Immature natural killer cell (primary cell): Measurements from ENCODE around the gene PPP4R4. TPM values are rescaled to one million over a fixed set of nuclear protein-coding genes. Genes with fewer than 3 reads are reported as not detected.

Experiments
- DNase-seq, 3 donors: peaks; one replicate each; pipeline ENCODE4 v3.0.0; 2022; ENCODE audit warnings: mixed read lengths in 1 of 3
- H3K27ac Mint-ChIP-seq, 6 donors: one replicate each; pipeline ENCODE4 v1.8.0; 2020; ENCODE audit warnings: mixed read lengths in 6 of 6, mild to moderate bottlenecking in 5 of 6, inconsistent platforms in 4 of 6, moderate library complexity in 3 of 6
- H3K27me3 Mint-ChIP-seq, 3 donors: one replicate each; pipeline ENCODE4 v1.8.0; 2020 to 2021; ENCODE audit warnings: low read depth in 3 of 3, mild to moderate bottlenecking in 3 of 3, mixed read lengths in 3 of 3, moderate library complexity in 3 of 3, inconsistent platforms in 1 of 3
- H3K36me3 Mint-ChIP-seq, 3 donors: one replicate each; pipeline ENCODE4 v1.8.0; 2020; ENCODE audit warnings: mixed read lengths in 3 of 3, inconsistent platforms in 2 of 3, mild to moderate bottlenecking in 2 of 3
- H3K4me1 Mint-ChIP-seq, 2 donors: one replicate each; pipeline ENCODE4 v1.8.0; 2020; ENCODE audit warnings: inconsistent platforms in 2 of 2, mild to moderate bottlenecking in 2 of 2, mixed read lengths in 2 of 2, moderate library complexity in 1 of 2
- H3K4me3 Mint-ChIP-seq, 5 donors: one replicate each; pipeline ENCODE4 v1.8.0; 2020; ENCODE audit warnings: mild to moderate bottlenecking in 5 of 5, mixed read lengths in 5 of 5, inconsistent platforms in 3 of 5, moderate library complexity in 3 of 5
- H3K9me3 Mint-ChIP-seq, 6 donors: one replicate each; pipeline ENCODE4 v1.8.0; 2020; ENCODE audit warnings: mild to moderate bottlenecking in 6 of 6, mixed read lengths in 6 of 6, inconsistent platforms in 4 of 6, moderate library complexity in 3 of 6
- polyA plus RNA-seq, 3 donors: library from polyadenylated mRNA; unstranded; fragments of 300-500 nt; fragmentation: Illumina TruSeq; gene quantifications; one replicate each; pipeline ENCODE4 v1.2.3, GENCODE V29; 2021

Gene PPP4R4, protein sequence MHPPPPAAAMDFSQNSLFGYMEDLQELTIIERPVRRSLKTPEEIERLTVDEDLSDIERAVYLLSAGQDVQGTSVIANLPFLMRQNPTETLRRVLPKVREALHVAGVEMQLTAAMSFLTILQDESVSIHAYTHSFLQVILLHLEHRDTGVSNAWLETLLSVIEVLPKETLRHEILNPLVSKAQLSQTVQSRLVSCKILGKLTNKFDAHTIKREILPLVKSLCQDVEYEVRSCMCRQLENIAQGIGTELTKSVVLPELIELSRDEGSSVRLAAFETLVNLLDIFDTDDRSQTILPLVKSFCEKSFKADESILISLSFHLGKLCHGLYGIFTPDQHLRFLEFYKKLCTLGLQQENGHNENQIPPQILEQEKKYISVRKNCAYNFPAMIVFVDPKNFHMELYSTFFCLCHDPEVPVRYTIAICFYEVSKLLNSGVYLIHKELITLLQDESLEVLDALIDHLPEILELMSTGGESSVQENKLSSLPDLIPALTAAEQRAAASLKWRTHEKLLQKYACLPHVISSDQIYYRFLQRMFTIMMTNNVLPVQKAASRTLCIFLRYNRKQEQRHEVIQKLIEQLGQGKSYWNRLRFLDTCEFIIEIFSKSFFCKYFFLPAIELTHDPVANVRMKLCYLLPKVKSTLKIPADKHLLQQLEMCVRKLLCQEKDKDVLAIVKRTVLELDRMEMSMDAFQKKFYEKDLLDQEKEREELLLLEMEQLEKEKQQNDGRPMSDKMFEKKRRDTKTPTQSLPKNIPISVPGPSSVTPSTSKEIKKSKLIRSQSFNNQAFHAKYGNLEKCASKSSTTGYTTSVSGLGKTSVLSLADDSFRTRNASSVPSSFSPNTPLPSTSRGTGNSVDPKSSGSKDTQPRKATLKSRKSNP
- polyA plus RNA-seq = not detected

DNA sequence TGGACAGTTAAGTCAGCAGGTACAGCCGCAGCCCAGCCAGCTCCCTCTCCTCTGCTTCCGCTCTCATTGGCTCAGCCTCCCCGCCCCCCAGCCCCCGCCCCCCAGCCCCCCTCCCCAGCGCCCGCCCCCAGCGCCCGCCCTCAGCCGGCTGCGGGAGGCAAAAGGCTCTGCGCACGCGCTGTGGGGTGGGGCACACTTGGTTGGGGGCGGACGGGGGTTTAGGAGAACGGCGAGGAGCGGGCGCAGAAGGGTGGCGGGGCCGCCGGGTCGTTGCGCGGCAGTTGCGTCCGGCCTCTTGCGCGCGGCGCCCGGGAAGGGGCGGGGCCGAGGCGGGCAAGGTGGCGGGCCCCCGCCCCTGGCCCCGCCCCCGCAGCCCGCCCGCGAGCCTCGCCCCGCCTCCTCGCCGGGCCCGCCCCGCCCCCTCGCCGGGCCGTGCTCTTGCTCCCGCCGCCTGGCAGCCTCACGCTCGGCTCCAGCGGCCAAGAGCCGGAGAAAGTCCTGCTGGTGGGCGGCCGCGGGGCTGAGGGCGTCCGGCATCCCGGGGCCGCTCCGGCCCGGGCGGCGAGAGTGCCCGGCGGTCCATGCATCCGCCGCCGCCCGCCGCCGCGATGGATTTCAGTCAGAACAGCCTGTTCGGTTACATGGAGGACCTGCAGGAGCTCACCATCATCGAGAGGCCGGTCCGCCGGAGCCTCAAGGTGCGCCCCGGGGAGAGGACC is at the start of gene PPP4R4:
Gene PPP4R4, plus strand, starts transcription at position 438 of the 719 bp plus-strand sequence. Its CDS starts 144 bp downstream, at position 582.
- Mint-ChIP-seq H3K36me3 (no peaks in the 10 kb centered on the region), H3K4me3 (peak within 1 kb of the TSS; percentile 81 to 88 (median 85)), H3K27me3 (peaks cover 3 to 28% (median 8%) of the 10 kb centered on the region in 3 donors), H3K27ac (peak within 1 kb of the TSS in 5 of 6 donors; percentile 18 to 71 (median 46)), H3K9me3 (peaks cover 0 to 2% (median 0%) of the 10 kb centered on the region in 6 donors), H3K4me1 (peaks cover 17 to 20% of the 10 kb centered on the region in 2 donors)
- DNase-seq = peak; percentile 83 to 87 (median 84)

DNA sequence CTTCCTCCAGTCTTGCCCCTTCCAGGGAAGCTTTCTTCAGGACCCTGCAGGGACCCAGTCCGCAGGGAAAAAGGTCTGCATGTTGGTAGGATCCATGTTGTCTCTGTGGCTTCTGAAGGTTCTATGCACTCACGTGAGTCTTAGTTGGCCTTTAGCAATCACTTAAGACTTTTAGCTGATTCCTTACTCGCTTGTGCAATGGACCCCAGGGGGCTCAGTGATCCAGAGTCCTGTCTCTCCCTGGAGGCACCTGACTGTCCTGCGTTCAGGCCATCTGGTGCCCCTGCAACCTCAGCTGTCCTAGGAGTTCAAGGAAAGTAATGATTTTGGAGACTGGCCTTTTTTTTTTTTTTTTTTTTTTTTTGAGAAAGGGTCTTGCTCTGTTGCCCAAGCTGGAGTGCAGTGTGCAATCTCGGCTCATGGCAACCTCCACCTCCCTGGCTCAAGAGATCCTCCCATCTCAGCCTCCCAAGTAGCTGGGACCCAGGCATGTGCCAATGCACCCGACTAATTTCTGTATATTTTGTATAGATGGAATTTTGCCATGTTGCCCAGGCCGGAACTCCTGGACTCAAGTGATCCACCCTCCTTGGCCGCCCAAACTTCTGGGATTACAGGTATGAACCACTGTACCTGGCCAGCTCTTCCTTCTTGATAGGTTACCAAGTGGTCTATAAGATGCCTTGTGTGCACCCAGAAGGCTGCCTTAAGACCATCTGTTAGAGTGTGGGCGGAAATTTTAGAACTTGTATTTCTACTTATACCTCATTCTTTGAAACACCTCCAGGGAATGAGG is 49.3 kb upstream of the PPP4R4 start:
- H3K9me3 Mint-ChIP-seq = peaks cover 0 to 8% (median 3%) of the 10 kb centered on the region in 6 donors
- H3K36me3 Mint-ChIP-seq = no peaks in the 10 kb centered on the region
- peaks cover 0 to 5% (median 4%) of the 10 kb centered on the region in 3 donors for H3K27me3 Mint-ChIP-seq
- H3K27ac Mint-ChIP-seq = no peak overlapping the region
- H3K4me3 Mint-ChIP-seq = no peak overlapping the region
- peaks cover 14 to 17% of the 10 kb centered on the region in 2 donors for H3K4me1 Mint-ChIP-seq
- DNase-seq = no peak

DNA sequence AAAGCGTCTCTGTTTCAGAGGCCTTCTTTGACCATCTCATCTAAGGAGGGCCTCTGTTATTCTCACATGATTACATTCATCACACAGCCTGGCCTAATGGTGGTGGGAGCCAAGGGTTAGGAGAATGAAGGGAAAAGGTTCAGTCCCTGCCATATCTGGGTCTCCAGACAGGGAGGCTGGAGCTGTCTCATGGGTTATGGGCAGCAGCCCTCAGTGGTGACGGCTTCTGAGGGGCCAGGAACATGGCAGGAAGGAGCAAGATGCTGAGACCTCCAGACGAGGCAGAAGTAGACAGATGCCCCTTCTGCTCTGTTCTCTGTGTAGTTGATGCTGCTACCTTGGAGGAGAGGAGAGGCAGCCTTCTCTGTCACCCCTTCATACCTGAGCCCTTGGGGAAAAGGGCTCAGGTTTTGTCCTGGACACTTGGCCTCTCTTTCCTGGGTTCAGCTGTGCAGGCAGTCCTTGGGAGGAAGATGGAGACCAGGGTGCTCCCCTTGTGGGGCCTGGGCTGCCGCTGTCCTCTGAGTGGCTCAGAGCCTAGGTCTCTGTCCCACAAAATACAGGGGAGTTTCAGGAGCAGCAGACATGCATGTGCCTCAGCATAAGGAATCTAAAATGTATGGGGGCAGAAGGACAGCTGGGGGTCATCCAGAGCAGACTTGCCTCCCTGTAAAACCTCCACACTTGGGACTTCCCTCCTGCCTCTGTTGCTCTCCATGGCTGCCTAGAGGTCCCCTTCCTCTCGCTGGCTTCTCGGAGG is 48.3 kb upstream of the PPP4R4 start:
- Mint-ChIP-seq H3K27me3 (peaks cover 2 to 5% (median 4%) of the 10 kb centered on the region in 3 donors), H3K4me3 (no peak overlapping the region), H3K4me1 (peaks cover 21 to 23% of the 10 kb centered on the region in 2 donors), H3K36me3 (no peaks in the 10 kb centered on the region), H3K9me3 (peaks cover 0 to 3% (median 0%) of the 10 kb centered on the region in 6 donors), H3K27ac (peak overlapping the region in 2 of 6 donors; percentile 12 to 38)
- DNase-seq = no peak

DNA sequence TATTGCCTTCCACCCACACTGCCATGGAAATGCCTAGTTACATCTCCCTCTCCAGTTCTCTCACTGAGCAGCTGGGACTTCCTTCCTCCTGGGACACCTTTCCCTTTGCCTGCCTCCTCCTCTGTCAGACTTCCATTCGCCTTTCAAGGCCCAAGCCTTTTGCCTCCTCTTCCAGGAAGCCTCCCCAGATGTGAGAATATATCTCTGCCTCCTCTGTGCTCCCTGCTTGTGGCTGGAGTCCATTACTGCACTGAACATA is 47.8 kb upstream of the PPP4R4 start:
- Mint-ChIP-seq H3K4me1 (peaks cover 21 to 23% of the 10 kb centered on the region in 2 donors), H3K36me3 (no peaks in the 10 kb centered on the region), H3K27me3 (peaks cover 2 to 5% (median 4%) of the 10 kb centered on the region in 3 donors), H3K9me3 (no peaks in the 10 kb centered on the region), H3K27ac (peak overlapping the region in 3 of 6 donors; percentile 23 to 38 (median 29)), H3K4me3 (no peak overlapping the region)
- no peak for DNase-seq

DNA sequence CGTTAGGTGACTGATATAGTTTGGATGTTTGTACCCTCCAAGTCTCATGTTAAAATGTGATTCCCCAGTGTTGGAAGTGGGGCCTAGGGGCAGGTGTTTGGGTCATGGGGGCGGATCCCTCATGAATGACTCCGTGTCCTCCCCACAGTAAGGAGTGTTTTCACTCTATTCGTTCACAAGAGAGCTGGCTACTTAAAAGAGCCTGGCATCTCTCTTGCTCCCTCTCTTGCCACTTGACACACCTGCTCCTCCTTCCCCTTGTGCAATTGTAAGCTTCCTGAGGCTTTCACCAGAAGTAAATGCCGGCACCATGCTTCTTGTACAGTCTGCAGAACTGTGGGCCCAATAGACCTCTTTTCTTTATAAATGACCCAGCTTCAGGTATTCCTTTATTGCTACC is 47.3 kb upstream of the PPP4R4 start:
- DNase-seq = no peak
- H3K27me3 Mint-ChIP-seq = peaks cover under 1 to 5% (median 2%) of the 10 kb centered on the region in 3 donors
- no peak overlapping the region for H3K4me3 Mint-ChIP-seq
- H3K9me3 Mint-ChIP-seq = no peaks in the 10 kb centered on the region
- no peaks in the 10 kb centered on the region for H3K36me3 Mint-ChIP-seq
- peaks cover 21 to 23% of the 10 kb centered on the region in 2 donors for H3K4me1 Mint-ChIP-seq
- H3K27ac Mint-ChIP-seq = peak overlapping the region in 1 of 6 donors; percentile 29

DNA sequence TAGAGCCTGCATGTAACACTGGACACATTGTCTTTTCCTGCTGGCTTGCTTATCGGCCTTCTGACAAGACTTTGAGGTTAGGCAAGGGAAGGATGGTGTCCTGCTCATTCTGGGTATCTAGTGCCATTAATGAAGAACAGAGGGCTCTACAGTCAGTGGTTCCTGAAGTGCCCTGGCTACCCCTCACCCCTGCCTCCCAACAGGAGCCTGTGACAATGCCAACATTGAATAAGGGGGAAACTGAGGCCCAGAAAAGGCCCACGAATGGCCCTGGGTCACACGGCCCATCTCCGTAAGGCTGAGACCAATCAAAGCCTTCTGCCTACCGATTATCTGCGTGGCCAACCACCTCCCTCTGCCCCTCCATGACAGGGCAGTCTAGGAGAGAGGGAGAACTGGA is 46.8 kb upstream of the PPP4R4 start:
- Mint-ChIP-seq H3K9me3 (no peaks in the 10 kb centered on the region), H3K36me3 (no peaks in the 10 kb centered on the region), H3K27me3 (peaks cover under 1 to 5% (median 2%) of the 10 kb centered on the region in 3 donors), H3K27ac (peak overlapping the region in 3 of 6 donors; percentile 10 to 82 (median 59)), H3K4me3 (peak overlapping the region in 1 of 5 donors; percentile 18), H3K4me1 (peaks cover 21 to 23% of the 10 kb centered on the region in 2 donors)
- DNase-seq = no peak

DNA sequence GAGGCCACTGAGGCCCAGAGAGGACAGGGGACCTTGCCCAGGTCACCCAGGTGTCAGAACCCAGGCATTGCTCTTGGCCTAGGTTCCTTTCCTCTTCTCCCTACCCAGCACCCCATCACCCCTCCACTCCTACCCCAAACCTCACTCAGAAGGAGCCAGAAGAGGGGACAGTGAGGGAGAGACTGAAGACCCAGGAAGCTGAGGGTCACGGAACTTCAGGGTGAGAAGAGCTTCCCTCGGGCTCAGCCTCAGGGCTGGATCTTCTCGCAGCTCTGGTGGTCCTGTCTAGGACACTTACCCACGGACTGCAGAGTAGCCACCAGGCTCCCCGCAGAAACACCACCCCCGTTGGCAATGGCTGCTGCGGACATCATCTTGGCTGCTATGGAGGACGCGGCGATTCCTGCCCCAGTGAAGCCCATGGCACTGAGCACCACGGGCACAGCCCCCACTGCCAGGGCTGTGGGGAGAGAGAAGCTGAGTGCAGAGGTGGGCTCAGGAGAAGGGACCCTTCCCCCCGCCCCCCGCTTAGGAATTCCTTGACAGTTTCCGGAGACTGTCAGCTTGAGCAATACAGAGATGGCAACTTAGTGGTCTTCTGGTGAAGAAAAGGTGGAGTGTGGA is 45.8 kb upstream of the PPP4R4 start:
- peaks cover 21 to 23% of the 10 kb centered on the region in 2 donors for H3K4me1 Mint-ChIP-seq
- peak overlapping the region; percentile 75 to 84 (median 79) for H3K27ac Mint-ChIP-seq
- DNase-seq = no peak
- peaks cover 0 to 4% (median 2%) of the 10 kb centered on the region in 3 donors for H3K27me3 Mint-ChIP-seq
- H3K4me3 Mint-ChIP-seq = peak overlapping the region; percentile 85 to 94 (median 91)
- H3K9me3 Mint-ChIP-seq = no peaks in the 10 kb centered on the region
- H3K36me3 Mint-ChIP-seq = no peaks in the 10 kb centered on the region

DNA sequence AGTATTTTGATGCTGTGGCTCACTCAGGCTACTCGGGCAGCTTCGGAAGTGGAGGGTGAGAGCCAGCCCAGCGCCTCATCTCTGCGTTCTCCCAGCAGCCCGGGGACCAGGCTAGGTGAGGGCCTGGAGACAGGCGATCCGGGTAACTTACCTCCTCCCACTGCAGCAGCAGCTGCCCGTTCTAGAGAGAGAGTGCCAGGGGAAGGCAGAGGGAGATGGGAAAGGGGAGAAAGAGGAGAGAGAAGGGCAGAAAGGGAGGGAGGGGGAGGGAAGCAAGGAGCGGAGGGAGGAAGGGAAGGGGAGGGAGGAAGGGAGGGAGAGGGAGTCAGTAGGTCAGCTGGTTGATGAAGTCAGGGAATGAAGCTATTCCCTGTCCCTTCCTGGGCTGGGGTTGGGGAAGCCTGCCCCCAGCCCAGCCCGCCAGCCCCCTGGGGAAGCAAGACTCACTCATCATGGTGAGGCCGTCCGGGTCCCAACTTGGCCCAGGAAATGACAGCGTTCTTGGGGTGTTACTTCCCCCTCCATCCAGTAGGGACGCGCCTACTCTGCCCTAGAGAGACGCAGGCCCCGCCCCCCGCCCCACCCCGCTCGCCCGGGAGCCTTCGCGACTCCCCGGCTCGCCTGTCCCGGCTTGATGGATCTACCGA is 44.9 kb upstream of the PPP4R4 start, which contains the start of gene IFI27L2:
Gene IFI27L2, minus strand, starts transcription at position 494 of the 647 bp plus-strand sequence. Its CDS starts 40 bp downstream, at position 454.
- Mint-ChIP-seq H3K4me1 (peaks cover 21 to 23% of the 10 kb centered on the region in 2 donors), H3K27ac (peak within 1 kb of the TSS; percentile 75 to 85 (median 80)), H3K27me3 (peaks cover 0 to 6% (median 2%) of the 10 kb centered on the region in 3 donors), H3K36me3 (no peaks in the 10 kb centered on the region), H3K4me3 (peak within 1 kb of the TSS; percentile 85 to 94 (median 91)), H3K9me3 (no peaks in the 10 kb centered on the region)
- peak; percentile 54 to 63 (median 59) for DNase-seq

DNA sequence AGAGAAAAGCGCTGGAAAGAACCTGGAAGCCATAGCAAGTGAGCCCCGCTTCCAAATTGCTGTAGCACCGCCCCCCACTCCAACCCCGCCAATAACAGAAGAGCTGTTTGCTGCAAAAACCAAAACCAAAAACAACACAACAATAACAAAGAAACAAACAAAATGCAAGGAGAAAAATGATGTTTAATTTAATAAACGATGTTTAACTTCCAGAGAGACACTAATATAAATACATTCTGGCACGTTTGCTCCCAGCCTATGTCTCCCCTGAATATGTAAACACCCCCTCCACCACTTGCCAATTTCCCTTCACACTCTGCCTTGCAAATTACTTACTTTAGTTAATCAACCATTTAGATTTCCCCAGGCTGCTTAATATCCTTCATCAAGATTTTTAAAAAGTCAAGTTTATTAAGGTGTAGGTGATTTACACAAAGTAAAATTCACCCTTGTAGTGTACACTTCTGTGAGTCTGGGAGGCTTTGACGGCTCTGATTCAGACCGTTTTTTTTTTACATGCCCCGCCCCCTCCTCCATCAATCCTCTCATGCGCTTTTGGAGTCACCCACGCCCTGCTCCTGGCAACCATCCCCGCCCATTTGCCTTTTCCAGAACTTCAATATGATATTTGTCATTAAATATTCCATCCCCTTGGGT is 44.2 kb upstream of the PPP4R4 start:
- no peaks in the 10 kb centered on the region for H3K36me3 Mint-ChIP-seq
- peaks cover 21 to 23% of the 10 kb centered on the region in 2 donors for H3K4me1 Mint-ChIP-seq
- H3K9me3 Mint-ChIP-seq = no peaks in the 10 kb centered on the region
- H3K4me3 Mint-ChIP-seq = peak overlapping the region; percentile 85 to 94 (median 91)
- peaks cover 2 to 6% (median 2%) of the 10 kb centered on the region in 3 donors for H3K27me3 Mint-ChIP-seq
- peak overlapping the region; percentile 75 to 85 (median 80) for H3K27ac Mint-ChIP-seq
- DNase-seq = peak; percentile 19 to 21 (median 19)

DNA sequence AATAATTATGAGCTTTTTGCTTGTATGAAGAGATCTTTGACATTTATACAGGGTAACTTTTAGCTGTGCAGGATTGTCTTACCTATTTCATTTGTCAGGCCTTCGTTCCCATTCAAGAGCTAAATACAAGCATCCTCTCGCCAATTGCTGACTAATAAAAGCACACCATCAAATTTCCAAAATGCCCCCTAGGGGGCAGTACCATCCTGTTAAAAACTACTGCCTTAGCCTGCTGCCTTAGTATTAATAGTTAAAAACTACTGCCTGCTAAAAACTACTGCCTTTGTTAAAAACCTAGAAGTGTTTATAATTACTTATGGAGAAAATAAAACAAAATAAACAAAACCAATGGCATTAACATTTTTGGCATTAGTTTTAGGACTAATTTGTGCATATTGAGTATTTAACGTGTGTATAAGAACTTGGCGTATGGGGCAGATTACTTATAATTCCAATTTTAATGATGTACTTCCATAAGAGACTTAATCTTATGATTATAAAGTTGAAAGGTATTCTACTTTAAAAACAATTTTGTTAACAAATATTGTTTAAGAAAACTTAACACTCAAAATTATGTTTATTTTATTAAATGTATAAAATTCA is 41.7 kb upstream of the PPP4R4 start:
- Mint-ChIP-seq H3K9me3 (no peaks in the 10 kb centered on the region), H3K4me3 (no peak overlapping the region), H3K27ac (no peak overlapping the region), H3K4me1 (peaks cover 21 to 27% of the 10 kb centered on the region in 2 donors), H3K27me3 (peaks cover 2 to 12% (median 7%) of the 10 kb centered on the region in 3 donors), H3K36me3 (no peaks in the 10 kb centered on the region)
- DNase-seq = peak; percentile 50 to 58 (median 53)

DNA sequence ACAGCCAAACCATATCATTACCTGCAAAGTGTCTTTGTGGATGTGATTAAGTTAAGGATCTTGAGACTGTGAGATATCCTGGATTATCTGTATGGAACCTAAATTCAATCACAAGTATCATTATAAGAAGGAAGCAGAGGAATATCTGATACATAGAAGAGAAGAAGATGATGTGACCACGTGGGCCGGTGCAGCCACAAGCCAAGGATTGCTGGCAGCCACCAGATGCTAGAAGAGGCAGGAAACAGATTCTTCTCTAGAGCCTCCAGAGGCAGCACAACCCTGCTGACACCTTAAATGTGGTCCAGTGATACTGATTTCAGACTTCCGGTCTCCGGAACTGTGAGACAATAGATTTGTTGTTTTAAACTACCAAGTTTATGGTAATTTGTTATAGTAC is 38.6 kb upstream of the PPP4R4 start:
- Mint-ChIP-seq H3K4me3 (no peak overlapping the region), H3K27ac (no peak overlapping the region), H3K9me3 (no peaks in the 10 kb centered on the region), H3K4me1 (peaks cover under 1 to 4% of the 10 kb centered on the region in 2 donors), H3K27me3 (peaks cover 2 to 9% (median 7%) of the 10 kb centered on the region in 3 donors), H3K36me3 (no peaks in the 10 kb centered on the region)
- no peak for DNase-seq
